Activated CD8-positive, alpha-beta memory T cell treated with anti-CD3 and anti-CD28 coated beads for 48 hours (primary cell): ENCODE measurements around the gene SORCS2.

Experiments used
- DNase-seq, 3 experiments: peaks; one replicate each; pipeline ENCODE4 v3.0.0-alpha.2; 2020; ENCODE audit warnings: low read depth in 2 of 3, low spot score in 2 of 3

The SORCS2 gene

DNA sequence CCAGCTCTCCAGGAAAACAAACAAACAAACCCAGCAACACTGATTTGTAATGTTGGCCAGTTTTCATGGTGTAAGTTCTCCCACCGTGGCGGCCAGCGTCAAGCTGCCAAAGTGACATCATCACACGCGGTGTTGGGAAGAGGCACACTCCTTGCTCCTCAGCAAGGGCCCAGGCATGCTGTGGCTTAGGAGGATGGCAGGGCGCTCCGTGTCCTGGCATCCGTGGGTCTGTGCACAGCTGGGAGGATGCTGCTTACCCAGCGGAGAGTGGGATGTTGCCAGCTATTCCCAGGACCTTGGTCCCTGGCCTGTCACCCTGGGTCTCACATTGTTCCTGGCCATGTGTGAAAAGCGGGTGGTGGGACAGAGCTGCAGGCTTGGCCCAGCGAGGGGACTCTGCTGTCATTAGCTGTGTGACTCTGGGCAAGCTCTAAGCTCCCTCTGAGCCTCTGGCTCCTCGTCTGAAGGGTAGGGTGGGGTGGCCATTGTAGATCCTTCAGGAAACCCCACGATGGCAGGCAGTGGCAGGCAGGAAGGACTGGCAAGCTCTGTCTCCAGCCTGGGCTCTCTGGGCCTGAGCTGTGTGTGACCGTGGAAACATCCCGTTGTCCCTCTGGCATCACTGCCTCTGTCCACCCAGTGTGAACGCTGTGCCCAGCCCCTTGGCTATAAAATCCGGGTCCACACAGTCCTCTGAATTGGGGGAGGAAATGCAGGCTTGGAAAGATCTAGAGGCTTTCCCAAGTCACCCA is 231.6 kb downstream of the SORCS2 start:
- DNase-seq, result no peak

DNA sequence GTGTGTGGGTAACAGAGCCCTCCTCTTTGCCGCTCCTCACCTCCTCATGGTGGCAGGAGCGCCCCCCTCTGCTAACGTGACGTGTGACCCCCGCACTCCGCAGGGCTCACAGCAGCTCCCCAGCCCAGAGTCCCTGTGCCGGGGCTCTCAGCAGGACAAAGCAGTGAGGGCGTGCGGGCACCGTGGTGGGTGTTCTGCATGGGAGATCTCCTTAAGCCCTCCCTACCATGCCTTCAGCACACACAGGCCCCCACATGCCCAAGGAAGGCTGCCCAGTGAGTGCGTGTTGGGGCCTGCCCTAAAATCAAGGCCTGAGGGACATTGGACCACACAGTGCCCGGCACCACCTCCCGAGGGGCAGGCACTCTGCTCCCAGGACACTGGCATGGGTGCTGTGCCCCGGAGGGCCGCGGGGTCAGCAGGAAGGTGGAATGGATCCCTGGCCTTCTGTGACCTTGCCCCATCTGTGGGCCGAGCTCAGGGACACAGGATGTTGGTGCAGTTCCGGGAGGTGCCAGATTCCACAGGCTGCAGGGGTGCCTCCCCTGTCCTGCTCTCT is 232.3 kb downstream of the SORCS2 start:
- DNase-seq, result no peak

DNA sequence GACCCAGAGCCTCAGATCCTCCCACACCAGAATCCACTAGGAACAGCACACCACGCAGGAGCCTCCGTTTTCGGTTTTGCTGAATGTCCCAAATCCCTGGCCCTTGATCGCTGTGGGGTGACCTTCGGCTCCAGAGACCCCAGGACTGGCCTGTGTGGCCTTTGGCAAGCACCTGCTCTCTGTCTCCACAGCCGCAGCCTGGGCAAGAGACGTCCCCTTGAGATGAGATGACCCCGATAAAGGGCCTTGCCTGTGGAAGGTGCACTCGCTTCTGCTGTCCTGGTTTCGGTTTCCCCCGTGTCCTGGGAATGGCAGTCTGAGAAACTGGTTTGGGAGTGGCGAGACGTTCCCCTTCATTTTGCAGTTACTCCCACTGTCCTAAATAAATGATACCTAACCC is 232.8 kb downstream of the SORCS2 start:
- DNase-seq, result no peak

DNA sequence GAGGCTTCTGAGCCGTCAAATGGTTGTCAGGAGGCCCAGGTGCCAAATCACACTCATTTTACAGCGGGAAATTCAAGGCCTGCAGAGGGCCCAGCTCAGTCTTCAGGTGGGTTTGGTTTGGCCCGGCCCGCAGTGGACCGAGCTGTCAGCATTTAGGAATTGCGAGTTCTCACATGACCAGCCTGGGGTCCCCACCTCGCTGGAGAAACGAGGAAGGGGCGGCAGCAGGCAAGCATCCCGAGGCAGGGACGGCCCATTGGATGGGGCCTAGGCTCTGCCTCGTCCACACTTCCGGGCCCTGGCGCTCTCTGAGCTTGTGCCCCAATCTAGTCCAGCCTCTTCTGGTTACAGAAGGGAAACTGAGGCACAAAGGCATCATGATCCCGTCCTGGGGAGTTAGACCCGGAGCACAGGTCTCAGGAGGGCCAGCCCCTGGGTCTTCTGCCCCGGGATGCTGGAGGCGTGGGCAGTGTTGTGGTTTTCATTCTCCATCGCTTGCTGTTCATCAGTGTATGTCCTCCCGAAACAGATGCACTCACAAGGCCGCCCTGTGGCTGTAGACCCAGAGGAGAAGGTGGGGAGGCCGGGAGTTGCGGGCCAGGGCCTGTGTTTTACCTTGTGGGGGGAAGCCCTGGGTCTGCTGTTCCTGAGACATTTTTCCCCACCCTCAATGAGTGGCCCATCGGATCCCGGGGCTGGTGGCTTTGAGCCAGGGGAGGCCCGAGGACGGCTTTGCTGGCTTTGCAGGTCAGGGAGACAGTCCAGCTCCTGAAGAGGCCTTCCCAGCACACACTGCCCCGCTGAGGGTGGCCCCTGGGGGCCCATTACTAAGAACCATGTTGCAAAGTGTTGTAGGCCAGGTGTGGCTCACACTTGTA is 233.5 kb downstream of the SORCS2 start:
- no peak for DNase-seq

DNA sequence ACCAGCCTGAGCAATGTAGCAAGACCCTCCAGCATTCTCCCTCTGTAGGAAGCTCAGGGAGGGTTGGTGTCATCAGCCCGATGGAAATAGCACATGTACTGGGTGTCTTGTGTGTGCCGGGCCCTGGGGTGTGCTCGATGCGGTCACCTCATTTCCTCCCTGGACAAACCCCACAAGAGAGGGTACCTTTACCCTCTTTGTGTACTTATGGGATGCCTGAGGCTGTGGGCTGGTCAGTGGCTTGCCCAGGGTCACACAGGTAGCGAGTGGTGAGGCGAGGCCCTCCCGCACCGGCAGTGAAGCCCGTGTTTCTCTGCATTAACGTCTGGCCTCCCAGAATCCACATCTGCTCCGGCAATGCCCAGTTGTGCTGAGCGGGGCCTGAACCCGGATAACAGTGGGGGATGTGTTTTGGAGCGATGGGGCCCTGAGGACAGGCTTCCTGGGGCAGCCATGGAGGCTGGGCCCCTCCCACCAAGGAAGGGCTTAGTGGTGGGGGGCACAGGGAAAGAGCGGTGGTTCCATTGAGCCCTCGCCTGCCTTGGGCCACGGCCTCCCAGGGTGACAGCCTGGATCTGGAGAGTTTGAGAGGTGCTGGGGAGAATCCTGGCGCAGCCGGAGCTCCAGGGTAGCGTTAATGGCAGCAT is 234.3 kb downstream of the SORCS2 start:
- no peak for DNase-seq

DNA sequence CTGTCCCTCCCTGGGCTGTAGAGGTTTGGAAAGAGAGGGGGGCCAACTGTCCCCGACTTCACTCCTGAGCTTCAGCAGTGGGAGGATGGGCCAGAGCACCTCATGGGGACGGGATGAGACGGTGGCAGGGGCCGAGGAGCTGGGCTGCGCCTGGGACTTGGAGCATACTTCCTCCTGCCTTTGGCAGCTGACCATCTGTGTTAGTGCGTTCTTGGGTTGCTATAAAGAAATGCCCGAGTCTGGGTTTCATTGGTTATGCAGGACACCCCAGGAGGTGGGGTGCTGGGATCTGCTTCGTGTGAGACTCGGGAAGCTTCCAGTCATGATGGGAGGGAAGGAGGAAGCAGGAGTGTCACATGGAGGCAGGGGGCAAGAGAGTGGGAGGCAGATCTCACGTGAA is 235.0 kb downstream of the SORCS2 start:
- no peak for DNase-seq

DNA sequence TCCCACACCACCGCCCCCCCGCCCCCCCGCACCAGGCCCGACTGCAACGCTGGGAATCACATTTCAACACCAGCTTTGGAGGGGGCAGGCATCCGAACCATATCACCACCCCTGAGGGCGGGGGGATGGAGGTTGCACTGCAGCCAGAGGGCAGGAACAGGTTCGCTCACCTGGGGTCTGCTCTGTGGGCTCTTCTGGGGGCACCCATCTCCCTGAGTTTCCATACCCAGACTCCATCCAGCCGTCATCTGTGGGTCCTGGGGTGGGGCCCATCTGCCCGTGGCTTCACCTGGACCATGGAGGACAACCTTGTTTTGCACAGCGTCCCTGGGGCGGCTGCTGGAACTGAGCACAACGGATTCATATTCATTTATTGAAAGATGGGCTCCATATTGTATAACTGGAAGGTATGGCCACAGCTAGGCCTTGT is 235.5 kb downstream of the SORCS2 start:
- no peak for DNase-seq

DNA sequence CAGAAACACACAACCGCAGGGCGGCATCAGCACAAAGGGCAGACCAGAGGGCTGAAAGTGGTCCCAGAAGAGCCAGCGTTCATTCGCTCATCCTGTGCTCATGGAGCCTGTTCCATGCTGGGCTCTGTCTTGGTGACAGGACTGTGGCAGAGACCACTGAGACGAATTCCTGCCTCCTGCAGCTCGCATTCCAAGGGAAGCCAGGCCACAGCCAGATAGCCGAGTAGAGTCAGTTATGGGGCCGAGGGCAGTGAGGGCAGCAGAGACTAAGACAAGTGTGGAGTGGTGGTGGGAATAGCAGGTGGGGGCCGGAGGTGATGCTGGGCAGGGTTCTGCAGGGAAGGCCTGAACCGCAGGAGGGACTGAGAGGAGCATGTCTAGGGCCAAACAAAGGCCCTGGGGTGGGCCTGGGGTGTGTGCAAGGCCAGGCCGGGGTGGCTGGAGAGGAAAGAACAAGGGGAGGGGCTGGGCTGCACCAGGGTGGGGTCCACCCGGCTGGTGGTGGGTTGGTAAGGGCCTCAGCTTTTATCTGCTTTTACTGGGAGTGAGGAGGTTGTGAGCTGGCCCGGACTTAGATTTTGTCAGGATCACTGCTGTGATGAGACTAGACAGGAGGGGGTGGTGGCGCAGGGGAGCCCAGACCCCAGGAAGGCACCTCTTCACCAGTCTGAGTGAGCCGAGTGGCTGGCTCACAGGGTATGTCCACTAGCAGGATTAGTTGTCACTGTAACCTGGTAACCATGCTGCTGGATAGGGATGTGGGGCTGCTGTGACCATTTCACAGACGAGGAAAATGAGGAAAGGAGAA is 236.1 kb downstream of the SORCS2 start:
- DNase-seq, result no peak

DNA sequence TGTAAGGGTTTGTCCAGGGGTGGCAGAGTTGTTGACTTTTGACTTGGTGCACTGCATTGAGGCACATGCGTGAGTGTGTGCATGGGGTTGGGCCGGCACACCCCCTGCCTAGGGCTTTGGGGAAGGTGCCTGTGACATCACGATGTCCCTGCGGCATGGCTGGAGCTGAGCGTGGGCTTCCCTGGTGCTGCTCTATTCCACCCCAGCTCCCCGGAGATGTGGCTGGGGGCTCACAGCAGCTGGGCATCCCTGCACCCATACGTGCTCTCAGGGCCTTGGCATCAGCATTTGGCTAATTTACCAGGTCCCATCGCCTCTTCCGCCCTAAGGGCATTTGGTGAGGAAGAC is 236.7 kb downstream of the SORCS2 start:
- DNase-seq, result no peak

DNA sequence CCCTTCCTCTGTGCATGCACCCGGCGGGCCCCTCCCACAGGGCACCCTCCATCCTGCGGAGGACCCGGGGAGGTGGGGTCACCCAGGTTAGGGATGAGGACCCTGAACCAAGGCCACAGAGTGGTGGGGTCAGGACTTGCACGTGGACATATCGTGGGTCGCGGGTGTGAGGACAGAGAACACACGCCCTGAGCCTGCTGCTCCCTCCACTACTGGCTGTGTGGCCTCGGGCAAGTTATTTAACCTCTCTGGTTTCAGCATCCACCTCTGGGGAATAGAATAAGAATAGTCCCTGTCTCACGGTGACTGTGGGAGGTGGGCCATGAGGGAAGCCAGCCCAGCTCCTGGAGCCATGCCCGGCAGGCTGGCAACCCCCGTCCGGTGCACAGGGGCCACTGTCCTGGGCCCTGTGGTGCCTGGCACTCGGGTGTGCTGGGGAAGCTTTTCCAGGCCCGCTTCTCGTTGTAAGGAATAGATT is 237.3 kb downstream of the SORCS2 start:
- no peak for DNase-seq

DNA sequence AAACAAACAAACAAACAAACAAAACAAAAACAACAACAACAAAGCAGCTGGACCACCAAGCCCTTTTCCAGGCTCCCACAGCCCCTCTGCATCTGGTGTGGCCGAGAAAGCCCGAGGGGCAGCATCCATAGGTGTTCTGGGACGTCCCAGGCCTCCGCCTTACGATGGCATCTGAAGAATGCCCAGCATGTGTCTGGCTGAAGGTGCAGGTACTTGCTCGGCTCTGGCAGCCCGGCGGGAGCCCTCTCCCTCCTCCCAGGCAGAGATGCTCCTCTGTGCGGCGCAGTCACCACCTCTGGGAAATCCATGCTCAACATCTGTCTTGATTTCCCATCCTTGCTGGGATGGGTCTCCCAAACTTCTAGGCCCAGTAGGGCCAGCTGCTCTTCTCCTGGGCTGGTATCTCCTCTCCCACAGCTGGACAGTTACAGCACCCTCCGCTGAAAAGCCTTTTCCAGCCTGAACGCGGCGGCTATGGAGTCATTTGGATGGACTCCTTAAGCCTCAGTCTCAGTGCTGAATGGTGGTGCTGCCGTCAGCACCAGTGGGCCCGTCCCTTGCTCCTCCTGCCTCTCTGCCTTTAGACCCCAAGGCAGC is 238.1 kb downstream of the SORCS2 start:
- DNase-seq, result no peak

DNA sequence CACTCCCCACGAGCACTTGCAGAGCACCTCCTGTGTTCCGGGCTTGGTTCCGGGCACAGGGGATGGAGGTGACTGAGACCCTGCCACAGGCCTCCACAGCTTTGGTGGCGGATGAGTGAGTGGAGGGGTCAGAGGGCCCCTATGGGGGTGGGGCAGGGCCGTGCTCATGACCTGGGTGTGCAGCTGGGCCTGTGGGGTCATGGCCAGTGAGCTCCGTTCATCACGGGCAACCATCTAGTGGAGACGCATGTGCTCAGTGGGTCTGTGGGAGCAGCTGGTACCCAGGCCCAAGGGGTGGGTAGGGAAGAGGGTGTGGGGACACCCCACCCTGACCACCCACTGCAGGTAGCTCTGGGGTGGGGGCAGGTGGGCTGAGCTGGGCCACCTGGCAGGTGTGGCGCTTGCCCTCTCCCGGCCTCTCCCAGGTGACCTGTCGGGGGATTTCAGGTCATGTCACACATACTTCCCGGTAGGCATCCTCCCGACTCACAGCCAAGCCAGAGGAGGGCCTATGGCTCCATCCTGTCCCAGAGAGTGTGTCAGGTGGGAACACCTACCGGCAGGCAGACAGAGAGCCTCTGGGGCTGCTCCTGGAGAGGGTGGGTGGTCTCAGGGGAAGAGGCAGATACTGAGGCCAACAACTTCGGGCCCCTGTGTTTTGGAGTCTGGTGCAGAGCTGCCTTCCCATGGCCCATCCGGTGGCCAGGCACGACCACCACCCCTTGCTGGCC is 238.8 kb downstream of the SORCS2 start:
- DNase-seq, result no peak

DNA sequence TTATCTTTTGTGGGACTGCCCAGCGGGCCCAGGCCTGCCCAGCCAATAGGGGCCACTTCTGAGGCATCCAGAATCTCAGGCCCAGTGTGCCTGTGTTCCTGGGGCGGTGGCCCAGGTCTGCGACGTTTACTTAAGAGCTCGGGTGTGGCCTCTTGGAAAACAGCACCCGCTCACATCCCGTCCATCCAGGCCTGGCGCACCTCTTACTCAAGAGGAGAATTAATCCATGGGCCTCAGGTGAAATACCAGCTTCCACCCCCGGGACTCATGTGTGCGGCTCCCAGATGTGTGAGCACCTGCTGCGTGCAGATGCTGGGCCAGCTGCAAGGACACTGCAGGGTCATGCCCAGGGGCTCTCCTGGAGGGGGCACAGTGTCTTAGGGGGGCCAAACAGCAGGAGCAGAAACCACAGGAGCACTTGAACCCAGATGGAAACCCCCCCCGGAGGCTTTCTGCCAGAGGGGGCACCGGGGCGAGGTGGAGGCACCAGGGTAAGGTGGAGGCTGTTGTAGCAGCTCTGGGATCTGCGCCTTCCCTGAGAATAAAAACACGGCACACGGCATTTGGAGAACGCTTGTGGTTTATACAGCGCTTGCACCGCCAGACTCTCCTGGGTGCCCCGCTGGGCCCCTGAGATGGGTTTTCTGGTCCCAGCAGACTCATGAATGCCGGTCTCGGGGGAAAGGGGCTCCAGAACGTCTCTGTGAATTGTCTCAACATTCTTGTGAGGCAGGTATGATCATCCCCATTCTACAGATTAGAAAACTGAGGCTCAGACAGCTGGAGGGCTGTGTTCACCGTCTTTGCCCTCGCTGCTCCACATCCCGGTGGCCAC is 239.6 kb downstream of the SORCS2 start:
- no peak for DNase-seq

DNA sequence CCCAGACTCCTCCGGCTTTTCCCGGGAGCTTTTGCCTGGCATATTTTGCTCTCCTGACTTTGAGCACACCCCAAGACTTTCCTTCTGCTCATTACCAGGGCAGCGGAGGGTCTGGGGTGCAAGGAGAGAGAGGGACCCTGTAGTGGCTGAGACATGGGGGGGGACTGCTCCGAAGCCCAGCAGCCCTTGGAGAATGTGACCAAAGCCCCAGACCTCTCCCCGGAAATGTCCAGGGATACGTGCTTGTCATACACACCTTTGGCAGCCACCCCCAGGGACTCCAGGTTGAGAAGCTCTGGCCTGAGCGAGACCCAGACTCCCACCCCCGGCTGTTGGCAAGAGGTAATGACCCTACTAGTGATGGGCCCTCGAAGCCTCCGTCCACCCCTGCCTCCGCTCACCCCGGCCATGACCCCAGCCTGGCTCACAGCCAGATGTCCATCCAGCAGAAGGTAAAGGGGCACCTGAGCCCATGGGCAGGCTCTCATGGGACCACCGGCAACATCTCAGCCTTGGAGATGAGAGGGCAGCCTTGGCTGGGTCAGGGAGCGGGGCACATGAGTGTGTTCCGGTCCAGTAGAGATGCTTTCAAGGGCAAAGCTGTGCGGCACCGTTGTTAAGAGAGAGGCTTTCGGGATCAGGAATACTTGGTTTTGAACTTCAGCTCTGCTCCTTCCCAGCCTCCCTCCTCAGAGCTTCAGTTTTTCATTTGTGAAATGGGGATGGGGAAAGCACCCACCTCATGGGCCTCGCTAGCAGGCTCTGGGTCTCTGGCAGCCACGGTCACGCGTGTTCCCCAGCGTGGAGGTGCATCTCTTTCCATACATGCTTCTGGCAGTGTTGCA is 240.4 kb downstream of the SORCS2 start:
- no peak for DNase-seq

DNA sequence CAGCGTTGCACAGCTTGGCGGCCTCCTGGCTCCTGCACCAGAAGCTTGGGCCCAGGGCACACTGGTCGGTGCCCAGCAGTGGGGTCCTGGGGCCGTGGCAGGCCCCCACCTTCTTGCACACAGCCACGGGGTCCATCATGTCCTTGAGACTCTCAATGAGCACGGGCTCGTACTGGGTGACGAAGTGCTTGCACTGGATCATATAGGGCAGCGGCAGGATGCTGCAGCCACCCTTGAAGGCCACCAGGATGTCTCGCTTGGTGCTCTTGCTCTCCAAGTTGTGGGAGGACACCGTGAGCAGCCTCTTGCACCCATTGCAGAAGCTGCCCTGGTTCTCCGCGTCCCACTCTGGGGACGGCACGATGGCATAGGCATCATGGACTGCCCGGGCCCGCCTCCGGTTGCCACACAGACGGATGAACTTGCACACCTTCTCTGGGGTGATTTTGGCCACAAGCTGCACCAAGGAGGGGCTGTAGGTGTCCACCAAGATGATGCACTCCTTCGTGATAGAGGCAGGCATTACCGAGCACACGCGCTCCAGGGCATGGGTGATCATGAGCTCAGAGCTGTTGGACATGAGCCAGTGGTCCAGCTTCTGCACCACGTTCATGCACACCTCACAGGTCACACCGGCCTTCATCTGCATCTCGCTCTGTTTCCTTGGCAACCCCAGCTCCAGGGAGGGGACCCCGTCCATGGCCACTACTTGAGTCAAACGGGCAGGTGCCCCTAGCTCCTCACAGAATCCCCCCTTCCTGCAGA is 241.2 kb downstream of the SORCS2 start:
- no peak for DNase-seq

DNA sequence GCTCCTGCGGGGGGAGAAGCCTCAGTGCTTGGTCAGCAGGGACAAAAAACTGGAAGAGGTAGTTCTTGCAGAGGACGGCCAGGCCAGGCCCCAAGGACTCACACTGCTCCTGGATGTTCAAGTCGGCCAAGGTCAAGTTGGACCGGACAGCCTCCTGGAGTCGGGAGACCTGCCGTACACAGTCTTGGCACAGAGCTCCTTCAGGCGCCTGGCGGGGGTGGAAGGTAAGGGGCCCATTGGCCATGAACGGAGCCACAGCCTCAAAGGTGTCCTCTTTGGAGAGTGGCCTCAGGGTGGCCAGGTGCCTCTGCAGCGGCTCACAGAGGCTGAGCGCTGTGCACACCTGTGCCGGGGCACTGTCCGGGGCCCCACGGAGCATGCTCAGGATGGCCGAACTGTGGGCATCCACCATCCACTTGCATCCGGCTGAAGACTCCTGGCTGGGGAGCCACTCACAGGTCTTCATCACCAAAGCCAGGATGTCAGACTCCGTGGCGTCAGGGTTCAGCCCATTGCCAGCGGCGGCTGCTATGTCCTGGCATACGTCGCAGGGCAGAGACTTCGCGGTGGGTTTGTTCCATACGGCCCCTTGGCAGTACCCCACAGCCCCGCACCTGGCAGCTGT is 241.9 kb downstream of the SORCS2 start:
- no peak for DNase-seq

DNA sequence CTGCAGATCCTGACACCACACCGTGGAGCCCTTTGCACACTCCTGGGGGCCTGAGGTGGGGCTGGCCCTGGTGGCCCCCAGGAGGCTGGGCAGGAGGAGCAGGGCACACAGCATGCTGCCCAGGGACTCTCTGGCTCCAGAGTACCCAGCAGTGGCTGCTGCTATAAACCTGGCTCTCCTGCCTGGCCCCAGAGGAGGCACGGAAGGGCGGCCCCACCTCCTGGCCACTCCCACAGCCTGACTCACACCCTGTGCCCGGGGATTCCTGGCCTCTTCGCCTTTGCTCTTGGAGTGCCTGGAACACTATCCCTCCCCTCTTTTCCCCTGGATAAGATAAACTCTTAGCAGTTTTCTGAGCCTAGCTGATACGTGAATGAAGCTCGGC is 242.4 kb downstream of the SORCS2 start, which contains the start of gene PSAPL1:
TSS of gene PSAPL1 (minus strand) at position 165 of the 385 bp plus-strand sequence. CDS start at position 114, 51 bp downstream.
- DNase-seq, result no peak
